A549 (cell line): Measurements from ENCODE around the gene ARHGAP22. TPM values are rescaled to one million over a fixed set of nuclear protein-coding genes. Genes with fewer than 3 reads are reported as not detected.
"Not testable (repeated sequence)": the region's sequence is repeated elsewhere in the genome, so short reads cannot be mapped to it uniquely, and the experiment has no call there.

ENCODE experiments used
- ATAC-seq, 2 experiments: fragments of 200-7000 bp in 1 of 2; fragments of >200 bp in 1 of 2; cut with Nextera tagmentation in 1 of 2; cut with Tn5 transposase in 1 of 2; 3 replicates each; pipeline versions ENCODE4 v1.8.0 to v1.9.1; 2018 to 2020; ENCODE audit warnings: mild to moderate bottlenecking in 1 of 2, moderate library complexity in 1 of 2
- CTCF ChIA-PET: fragments of 300-600 bp; sonication (Branson Sonifier 250); formaldehyde crosslinking; extraction: SDS; loops from one replicate; lab custom pipeline; 2021; ENCODE audit warnings: antibody characterized with exemption, inconsistent platforms; lab: Yijun Ruan, JAX
- POLR2A ChIA-PET: fragments of 350-600 bp; formaldehyde crosslinking; extraction: SDS; loops from one replicate; lab custom pipeline; 2021; ENCODE audit warnings: antibody characterized with exemption, inconsistent platforms; lab: Yijun Ruan, JAX
- DNase-seq, 2 experiments: peaks; one replicate each; pipeline versions ENCODE4 v3.0.0 to v3.0.0-alpha.2; 2011 to 2016; ENCODE audit warnings: low read depth in 1 of 2, low spot score in 1 of 2
- FAIRE-seq: peaks from 2 replicates; lab custom pipeline; 2011; peaks lifted over from hg19 to GRCh38; lab: Jason Lieb, UNC
- H3K27ac ChIP-seq, 2 experiments: fragments of >200 bp; sonication (Bioruptor Twin); formaldehyde crosslinking; 3 replicates each; pipeline ENCODE4 v1.5.1; 2016 to 2017
- H3K4me1 ChIP-seq: fragments of >200 bp; sonication (Bioruptor Twin); formaldehyde crosslinking; 3 replicates; pipeline ENCODE4 v1.6.1; 2016
- H3K4me2 ChIP-seq: fragments of >200 bp; sonication (Bioruptor Twin); formaldehyde crosslinking; 3 replicates; pipeline ENCODE4 v1.6.1; 2016
- H3K4me3 ChIP-seq: fragments of >200 bp; sonication (Bioruptor Twin); formaldehyde crosslinking; 3 replicates; pipeline ENCODE4 v1.5.1; 2016
- H3K9me3 ChIP-seq: fragments of >200 bp; sonication (Bioruptor Twin); formaldehyde crosslinking; 3 replicates; pipeline ENCODE4 v1.6.1; 2016
- ATOH8 ChIP-seq: fragments of 250-450 bp; sonication (Bioruptor Pico); IDR thresholded peaks from 2 replicates; pipeline ENCODE4 v1.5.0; 2020; ENCODE audit warnings: low read depth, mild to moderate bottlenecking, moderate library complexity
- BHLHE40 ChIP-seq: IDR thresholded peaks from 2 replicates; pipeline ENCODE4 v1.6.1; 2012; ENCODE audit warnings: low read depth, low read length, inconsistent platforms
- CBX8 ChIP-seq: fragments of 200-600 bp; sonication (generic); IDR thresholded peaks from 2 replicates; pipeline ENCODE4 v1.6.1; 2016
- CTCF ChIP-seq: fragments of >200 bp; sonication (Bioruptor Twin); formaldehyde crosslinking; IDR thresholded peaks from 3 replicates; pipeline ENCODE4 v1.5.1; 2016
- FOSB ChIP-seq: fragments of 250-450 bp; sonication (Bioruptor Pico); IDR thresholded peaks from 2 replicates; pipeline ENCODE4 v1.5.0; 2020; ENCODE audit warnings: mild to moderate bottlenecking, moderate library complexity
- HDAC2 ChIP-seq: fragments of 200-600 bp; sonication (generic); IDR thresholded peaks from 2 replicates; pipeline ENCODE4 v1.6.1; 2016
- HOXA7 ChIP-seq: fragments of 250-450 bp; sonication (Bioruptor Pico); IDR thresholded peaks from 2 replicates; pipeline ENCODE4 v1.5.0; 2020; ENCODE audit warnings: mild to moderate bottlenecking, moderate library complexity
- JUN ChIP-seq, 2 experiments: fragments of >200 bp; sonication (Bioruptor Twin); formaldehyde crosslinking; IDR thresholded peaks; 2 replicates in 1 of 2; 3 replicates in 1 of 2; pipeline ENCODE4 v1.6.1; 2016 to 2017
- KDM1A ChIP-seq: fragments of 200-600 bp; sonication (generic); IDR thresholded peaks from 2 replicates; pipeline ENCODE4 v1.6.1; 2016; ENCODE audit warnings: low read depth, mild to moderate bottlenecking
- MAFK ChIP-seq: fragments of 450-650 bp; IDR thresholded peaks from 2 replicates; pipeline ENCODE4 v1.6.1; 2014; ENCODE audit not compliant: partially characterized antibody
- NFE2L2 ChIP-seq: fragments of 150-350 bp; conservative IDR thresholded peaks from 2 replicates; pipeline ENCODE4 v1.6.1; 2014; ENCODE audit warnings: low read length
- NPAS2 ChIP-seq: fragments of 250-450 bp; sonication (Bioruptor Pico); IDR thresholded peaks from 2 replicates; pipeline ENCODE4 v1.8.0; 2022; ENCODE audit warnings: mild to moderate bottlenecking, moderate library complexity, borderline replicate concordance
- PBX3 ChIP-seq: IDR thresholded peaks from 2 replicates; pipeline ENCODE4 v1.6.1; 2012
- RCOR1 ChIP-seq: fragments of 150-350 bp; IDR thresholded peaks from 2 replicates; pipeline ENCODE4 v1.6.1; 2014; ENCODE audit warnings: antibody characterized with exemption, low read length, low read depth
- RFX5 ChIP-seq: fragments of 450-650 bp; IDR thresholded peaks from 2 replicates; pipeline ENCODE4 v1.7.1; 2014; ENCODE audit warnings: antibody characterized with exemption, mild to moderate bottlenecking, moderate library complexity
- TFCP2L1 ChIP-seq: fragments of 250-450 bp; sonication (Bioruptor Pico); IDR thresholded peaks from 2 replicates; pipeline ENCODE4 v1.5.0; 2021; ENCODE audit warnings: mild to moderate bottlenecking
- TP53 ChIP-seq: fragments of 250-450 bp; sonication (Bioruptor Pico); IDR thresholded peaks from 2 replicates; pipeline ENCODE4 v1.5.0; 2021; ENCODE audit warnings: mild to moderate bottlenecking, moderate library complexity
- ZC3H11A ChIP-seq: fragments of 450-650 bp; IDR thresholded peaks from 2 replicates; pipeline ENCODE4 v1.6.1; 2014; ENCODE audit warnings: antibody characterized with exemption, mild to moderate bottlenecking
- ZNF302 ChIP-seq: fragments of 250-450 bp; sonication (Bioruptor Pico); IDR thresholded peaks from 2 replicates; pipeline ENCODE4 v1.9.0; 2021; ENCODE audit warnings: inconsistent platforms, mild to moderate bottlenecking, moderate library complexity
- WGBS: methylation state at CpG from one replicate; pipeline ENCODE4 v1.1.6; 2017; ENCODE audit errors: missing lambda C conversion rate; 5-methylcytosine and 5-hydroxymethylcytosine counted together
- polyA plus RNA-seq, 4 experiments: library from polyadenylated mRNA; depleted of rRNA in 3 of 4; stranded (reverse); fragments of >200 nt; fragmentation: RNase III in 1 of 4; extraction: RNeasy Plus Mini Kit Qiagen cat#74134 plus additional on column Dnase treatment in 1 of 4; gene quantifications; 2 replicates in 3 of 4; 3 replicates in 1 of 4; pipeline ENCODE4 v1.2.3, GENCODE V29; 2011 to 2017

Gene ARHGAP22
- polyA plus RNA-seq, 2 of the 4 experiments (the other 2 are of a cell fraction), result 1.9 to 3.2 TPM

- 95% methylated on average over 2 of the region's 2 CpGs for WGBS
- CTCF ChIA-PET, FAIRE-seq, H3K4me1 ChIP-seq, DNase-seq, POLR2A ChIA-PET, H3K9me3 ChIP-seq, H3K4me3 ChIP-seq, H3K4me2 ChIP-seq, ATAC-seq, H3K27ac ChIP-seq: not testable (repeated sequence)
- TF ChIP-seq ZC3H11A, result peak; percentile 19; the same call in 1 of the 2 replicates
Measured at GRCh38 chr10:48421862-48422261, 183.0 kb downstream of the ARHGAP22 start.

- Histone ChIP-seq H3K4me3 (no peak overlapping the region), H3K4me1 (peaks cover 14% of the 10 kb centered on the region; the same call in 2 of the 3 replicates), H3K4me2 (no peak overlapping the region), H3K27ac (no peak overlapping the region), H3K9me3 (no peaks in the 10 kb centered on the region)
- FAIRE-seq (no peak), DNase-seq (no peak), ATAC-seq (no peak)
- ChIA-PET CTCF (no interaction called here), POLR2A (no interaction called here)
- WGBS, result 79% methylated on average over 4 of the region's 4 CpGs
- TF ChIP-seq HDAC2 (no peak), MAFK (peak; percentile 53)
Measured at GRCh38 chr10:48419714-48420113, 185.2 kb downstream of the ARHGAP22 start.

- POLR2A ChIA-PET, result no interaction called here
Measured at GRCh38 chr10:48418189-48418788, 186.6 kb downstream of the ARHGAP22 start.

GRCh38 chr10:48417374-48417773 is 187.5 kb downstream of the ARHGAP22 start:
- no peak for DNase-seq
- peaks cover 17% of the 10 kb centered on the region; the same call in 2 of the 3 replicates for H3K4me1 ChIP-seq
- CTCF ChIA-PET, result interaction anchor here (1.2 to 1.9 kb wide), 2 partner anchors 27 to 238 kb away, joined by 3 to 6 read pairs; no protein-coding TSS in a partner anchor
- no peak overlapping the region for H3K4me3 ChIP-seq
- WGBS, result 76% methylated on average over 1 of the region's 1 CpG
- H3K27ac ChIP-seq, result no peak overlapping the region
- H3K4me2 ChIP-seq, result no peak overlapping the region
- H3K9me3 ChIP-seq, result peaks cover 5% of the 10 kb centered on the region; the same call in 2 of the 3 replicates
- no peak for FAIRE-seq
- POLR2A ChIA-PET, result no interaction called here
- TF ChIP-seq ZNF302 (CRISPR knock-in tag) (no peak), PBX3 (no peak), FOSB (CRISPR knock-in tag) (no peak), RFX5 (no peak), JUN (IDR thresholded peaks at IDR 0.05) (no peak), CTCF (no peak), TFCP2L1 (CRISPR knock-in tag) (no peak), HOXA7 (CRISPR knock-in tag) (no peak), RCOR1 (no peak), ATOH8 (CRISPR knock-in tag) (no peak), ZC3H11A (no peak), NPAS2 (CRISPR knock-in tag) (no peak)
- TF ChIP-seq, all 56 proteins: peak for 0
- no peak for ATAC-seq

More at GRCh38 chr10:48418189-48418788, 186.6 kb downstream of the ARHGAP22 start:
- H3K9me3 ChIP-seq, result no peaks in the 10 kb centered on the region
- DNase-seq (no peak), ATAC-seq (no peak), FAIRE-seq (no peak)
- CTCF ChIA-PET, result interaction anchor here (0.7 to 1.9 kb wide), 2 partner anchors 26 to 42 kb away, joined by 3 to 6 read pairs; no protein-coding TSS in a partner anchor
- WGBS, result 93% methylated on average over 5 of the region's 5 CpGs
- H3K4me1 ChIP-seq, result peaks cover 17% of the 10 kb centered on the region; the same call in 2 of the 3 replicates
- no peak overlapping the region for H3K27ac ChIP-seq
- TF ChIP-seq TP53 (CRISPR knock-in tag) (no peak), NFE2L2 (no peak), CBX8 (no peak), KDM1A (no peak), BHLHE40 (no peak)
- H3K4me2 ChIP-seq, result no peak overlapping the region
- H3K4me3 ChIP-seq, result no peak overlapping the region
